A673 (cell line): ENCODE measurements around the gene SDCBP2. TPM values are rescaled to one million over a fixed set of nuclear protein-coding genes. Genes with fewer than 3 reads are reported as not detected.
A peak's percentile ranks its signal among the peaks of the same experiment; 100 is the strongest.

Experiments
- BruUV-seq: library from RNA; stranded (reverse); fragments of 400-500 nt; replicated peaks from 2 replicates; lab custom pipeline; 2021; lab: Mats Ljungman, UMichigan
- CTCF ChIA-PET: fragments of 300-600 bp; sonication (Branson Sonifier 250); formaldehyde crosslinking; loops from one replicate; lab custom pipeline; 2022; ENCODE audit warnings: antibody characterized with exemption; lab: Charles Lee
- POLR2A ChIA-PET: fragments of 300-600 bp; sonication (Branson Sonifier 250); formaldehyde crosslinking; loops from one replicate; lab custom pipeline; 2022; ENCODE audit warnings: antibody characterized with exemption; ENCODE audit not compliant: low non-redundant PET; lab: Charles Lee
- DNase-seq: peaks from one replicate; pipeline ENCODE4 v3.0.0-alpha.2; 2015; ENCODE audit warnings: low spot score
- H3K27ac ChIP-seq: fragments of 200-600 bp; sonication (generic); 2 replicates; pipeline ENCODE4 v1.5.1; 2016; ENCODE audit warnings: mixed run types, low read depth, mild to moderate bottlenecking, mixed read lengths, antibody characterized with exemption, low read length; ENCODE audit not compliant: poor library complexity, severe bottlenecking
- H3K27me3 ChIP-seq: fragments of 200-600 bp; sonication (generic); replicated peaks from 2 replicates; pipeline ENCODE4 v1.6.1; 2017; ENCODE audit warnings: mixed run types, low read depth, mild to moderate bottlenecking, mixed read lengths, antibody characterized with exemption, low read length; ENCODE audit not compliant: insufficient read depth, poor library complexity
- H3K36me3 ChIP-seq: fragments of 200-600 bp; sonication (generic); 2 replicates; pipeline ENCODE4 v1.6.1; 2016; ENCODE audit warnings: mixed run types, mild to moderate bottlenecking, mixed read lengths, antibody characterized with exemption, low read length; ENCODE audit not compliant: insufficient read depth, poor library complexity, severe bottlenecking
- H3K4me1 ChIP-seq: fragments of 200-600 bp; sonication (generic); 2 replicates; pipeline ENCODE4 v1.6.1; 2017; ENCODE audit warnings: mixed run types, mild to moderate bottlenecking, mixed read lengths, antibody characterized with exemption, low read length; ENCODE audit not compliant: insufficient read depth, poor library complexity, severe bottlenecking
- H3K4me3 ChIP-seq: fragments of 200-600 bp; sonication (generic); 2 replicates; pipeline ENCODE4 v1.5.1; 2016; ENCODE audit warnings: low read depth, mixed run types, mild to moderate bottlenecking, mixed read lengths, low read length; ENCODE audit not compliant: poor library complexity, severe bottlenecking
- H3K9me3 ChIP-seq: fragments of 200-600 bp; sonication (generic); 2 replicates; pipeline ENCODE4 v1.6.1; 2016; ENCODE audit warnings: mixed run types, low read depth, mild to moderate bottlenecking, mixed read lengths, antibody characterized with exemption, low read length; ENCODE audit not compliant: poor library complexity, severe bottlenecking
- CTCF ChIP-seq: fragments of 300-800, 200-600 bp; sonication (generic); conservative IDR thresholded peaks from 2 replicates; pipeline ENCODE4 v1.5.1; 2017; ENCODE audit warnings: low read depth, mild to moderate bottlenecking, antibody characterized with exemption, low read length, moderate library complexity, mixed read lengths
- EZH2 ChIP-seq: fragments of 200-600 bp; sonication (generic); IDR thresholded peaks from 2 replicates; pipeline ENCODE4 v1.6.1; 2017; ENCODE audit warnings: borderline replicate concordance, low read depth, mild to moderate bottlenecking, mixed read lengths, antibody characterized with exemption, low read length; ENCODE audit not compliant: poor library complexity, severe bottlenecking
- intact Hi-C: fragments of 100-400 bp; cut with micrococcal nuclease; formaldehyde crosslinking; loops from one replicate; pipeline ENCODE4 v1.10.0; 2022; ENCODE audit not compliant: unreplicated experiment
- total RNA-seq: library from RNA; stranded (reverse); gene quantifications from 2 replicates; pipeline ENCODE4 v1.2.3, GENCODE V29; 2021

Gene SDCBP2
- total RNA-seq, 1 experiment from 2014 or later, result 3.5 TPM

- BruUV-seq, result no TSS peak
- TF ChIP-seq CTCF, result no peak
- no peak for DNase-seq
- peaks cover 5% of the 10 kb centered on the region for H3K4me1 ChIP-seq
- no peaks in the 10 kb centered on the region for H3K27me3 ChIP-seq
- no peak overlapping the region for H3K4me3 ChIP-seq
- intact Hi-C loops, result no loop called here
- H3K27ac ChIP-seq, result no peak overlapping the region
- CTCF ChIA-PET, result no interaction called here
- no peaks in the 10 kb centered on the region for H3K36me3 ChIP-seq
- no peaks in the 10 kb centered on the region for H3K9me3 ChIP-seq
- POLR2A ChIA-PET, result no interaction called here
Measured at GRCh38 chr20:1315804-1316203, 13.1 kb downstream of the SDCBP2 start.

- DNase-seq, result peak; percentile 87
- TF ChIP-seq CTCF, result peak; percentile 96
- no peak for TF ChIP-seq EZH2
- Histone ChIP-seq H3K27me3 (no peaks in the 10 kb centered on the region), H3K4me1 (peaks cover 5% of the 10 kb centered on the region), H3K27ac (peak overlapping the region; percentile 1), H3K4me3 (no peak overlapping the region), H3K9me3 (no peaks in the 10 kb centered on the region), H3K36me3 (no peaks in the 10 kb centered on the region)
- BruUV-seq, result no TSS peak
- intact Hi-C loops, result loop anchor here (1.0 to 2.0 kb wide), 2 partner anchors 124 to 157 kb away; no protein-coding TSS in a partner anchor
- ChIA-PET POLR2A (interaction anchor here (0.5 kb wide), 1 partner anchor 349 kb away, joined by 5 read pairs; no protein-coding TSS in a partner anchor), CTCF (interaction anchor here (1.0 to 1.7 kb wide), 3 partner anchors 84 to 190 kb away, joined by 4 to 10 read pairs (median 7); no protein-coding TSS in a partner anchor)
Measured at GRCh38 chr20:1313236-1313964, 15.5 kb downstream of the SDCBP2 start.

GRCh38 chr20:1312904-1313235 lies 16.1 kb downstream of the SDCBP2 start:
- no TSS peak for BruUV-seq
- POLR2A ChIA-PET, result interaction anchor here (0.5 kb wide), 1 partner anchor 350 kb away, joined by 5 read pairs; no protein-coding TSS in a partner anchor
- intact Hi-C loops, result loop anchor here (1.0 to 2.0 kb wide), 2 partner anchors 124 to 158 kb away; no protein-coding TSS in a partner anchor
- Histone ChIP-seq H3K9me3 (no peaks in the 10 kb centered on the region), H3K4me1 (peaks cover 5% of the 10 kb centered on the region), H3K27ac (no peak overlapping the region), H3K27me3 (no peaks in the 10 kb centered on the region), H3K36me3 (no peaks in the 10 kb centered on the region), H3K4me3 (no peak overlapping the region)
- TF ChIP-seq CTCF, result no peak
- no peak for TF ChIP-seq EZH2
- no peak for DNase-seq
- CTCF ChIA-PET, result interaction anchor here (1.0 to 1.7 kb wide), 3 partner anchors 85 to 191 kb away, joined by 4 to 10 read pairs (median 7); no protein-coding TSS in a partner anchor
